Neural cell (in vitro differentiated cells): Measurements from ENCODE around the gene LPIN2.

Experiments used
- CTCF ChIP-seq: fragments of 450-650 bp; IDR thresholded peaks from 2 replicates; pipeline ENCODE4 v1.5.1; 2014; ENCODE audit warnings: antibody characterized with exemption, mild to moderate bottlenecking, moderate library complexity; ENCODE audit not compliant: poor library complexity, severe bottlenecking
- EP300 ChIP-seq: fragments of 450-650 bp; conservative IDR thresholded peaks from 2 replicates; pipeline ENCODE4 v1.6.1; 2014; ENCODE audit warnings: antibody characterized with exemption, mild to moderate bottlenecking, moderate library complexity; ENCODE audit not compliant: poor library complexity, severe bottlenecking
- EZH2 ChIP-seq: fragments of 200-600, 300-800 bp; shearing (Covaris generic), sonication (generic); IDR thresholded peaks from 2 replicates; pipeline ENCODE4 v1.6.1; 2014; ENCODE audit warnings: antibody characterized with exemption, low read length, borderline replicate concordance, mild to moderate bottlenecking; ENCODE audit not compliant: insufficient read depth, poor library complexity, severe bottlenecking
- MXI1 ChIP-seq: fragments of 450-650 bp; conservative IDR thresholded peaks from 2 replicates; pipeline ENCODE4 v1.6.1; 2014; ENCODE audit warnings: antibody characterized with exemption, mild to moderate bottlenecking; ENCODE audit not compliant: poor library complexity, severe bottlenecking
- POLR2AphosphoS5 ChIP-seq: IDR thresholded peaks from 2 replicates; pipeline ENCODE4 v1.6.1; 2012
- RAD21 ChIP-seq: fragments of 450-650 bp; conservative IDR thresholded peaks from 2 replicates; pipeline ENCODE4 v1.6.1; 2014; ENCODE audit warnings: antibody characterized with exemption, mild to moderate bottlenecking, moderate library complexity
- REST ChIP-seq: IDR thresholded peaks from 2 replicates; pipeline ENCODE4 v1.6.1; 2012; ENCODE audit warnings: borderline replicate concordance
- SMC3 ChIP-seq: fragments of 450-650 bp; conservative IDR thresholded peaks from 2 replicates; pipeline ENCODE4 v1.6.1; 2014; ENCODE audit warnings: antibody characterized with exemption, mild to moderate bottlenecking, moderate library complexity; ENCODE audit not compliant: poor library complexity
- TAF1 ChIP-seq: IDR thresholded peaks from 2 replicates; pipeline ENCODE4 v1.6.1; 2012; ENCODE audit warnings: low read depth

- no peak for TF ChIP-seq CTCF
- no peak for TF ChIP-seq EZH2
- TF ChIP-seq EP300: no peak
- no peak for TF ChIP-seq SMC3
- TF ChIP-seq MXI1: no peak
- no peak for TF ChIP-seq POLR2AphosphoS5
- no peak for TF ChIP-seq RAD21
- no peak for TF ChIP-seq TAF1
- TF ChIP-seq REST: no peak
These were observed 44.6 kb upstream of the LPIN2 start for GRCh38 chr18:3057526-3057925.
